Measurements from ENCODE around the gene EEFSEC.
A peak's percentile ranks its signal among the peaks of the same experiment; 100 is the strongest.

The EEFSEC gene, protein sequence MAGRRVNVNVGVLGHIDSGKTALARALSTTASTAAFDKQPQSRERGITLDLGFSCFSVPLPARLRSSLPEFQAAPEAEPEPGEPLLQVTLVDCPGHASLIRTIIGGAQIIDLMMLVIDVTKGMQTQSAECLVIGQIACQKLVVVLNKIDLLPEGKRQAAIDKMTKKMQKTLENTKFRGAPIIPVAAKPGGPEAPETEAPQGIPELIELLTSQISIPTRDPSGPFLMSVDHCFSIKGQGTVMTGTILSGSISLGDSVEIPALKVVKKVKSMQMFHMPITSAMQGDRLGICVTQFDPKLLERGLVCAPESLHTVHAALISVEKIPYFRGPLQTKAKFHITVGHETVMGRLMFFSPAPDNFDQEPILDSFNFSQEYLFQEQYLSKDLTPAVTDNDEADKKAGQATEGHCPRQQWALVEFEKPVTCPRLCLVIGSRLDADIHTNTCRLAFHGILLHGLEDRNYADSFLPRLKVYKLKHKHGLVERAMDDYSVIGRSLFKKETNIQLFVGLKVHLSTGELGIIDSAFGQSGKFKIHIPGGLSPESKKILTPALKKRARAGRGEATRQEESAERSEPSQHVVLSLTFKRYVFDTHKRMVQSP

GRCh38 chr3:128153156-128154041 is at the start of gene EEFSEC:
Gene EEFSEC, plus strand, starts transcription at chr3:128153481. Its CDS starts 27 bp downstream, at chr3:128153508.
- Histone ChIP-seq H3K4me1 (ENCODE audit: control insufficient read depth, low read depth, low read length) (peaks cover 3% of the 10 kb centered on the region), H3K9me3 (ENCODE audit: control insufficient read depth, low read depth, low read length) (no peaks in the 10 kb centered on the region), H3K4me3 (ENCODE audit: low read length) (peak within 1 kb of the TSS; percentile 78), H3K36me3 (ENCODE audit: control insufficient read depth, low read depth, low read length) (no peaks in the 10 kb centered on the region), H3K27ac (ENCODE audit: low read length) (no peak within 1 kb of the TSS), H3K9ac (ENCODE audit: low read length) (peak within 1 kb of the TSS; percentile 54), H3K27me3 (ENCODE audit: control insufficient read depth, insufficient read depth, low read length) (peaks cover 10% of the 10 kb centered on the region)

DNA sequence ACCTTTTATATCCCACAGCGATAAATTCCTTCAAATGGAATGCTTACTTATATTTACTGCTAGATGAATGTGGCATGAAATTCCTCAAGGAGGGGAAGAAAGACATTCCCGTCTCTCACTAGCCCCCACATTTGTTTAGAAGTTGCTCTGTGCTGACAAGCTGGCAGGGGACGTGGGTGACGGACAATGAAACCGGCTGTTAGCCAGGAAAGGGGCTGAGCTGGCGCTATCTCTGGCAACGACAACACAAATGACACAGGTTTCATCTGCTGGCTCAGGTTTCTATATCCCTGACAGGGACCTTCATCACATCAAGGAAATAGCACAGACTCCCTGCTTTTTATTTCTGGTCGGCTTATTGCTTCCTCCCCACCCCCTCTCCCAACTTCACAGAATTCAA is 45.4 kb upstream of the EEFSEC start:
- Histone ChIP-seq H3K9ac (ENCODE audit: low read length) (no peak overlapping the region), H3K4me3 (ENCODE audit: low read length) (no peak overlapping the region), H3K27me3 (ENCODE audit: control insufficient read depth, insufficient read depth, low read length) (no peaks in the 10 kb centered on the region), H3K4me1 (ENCODE audit: control insufficient read depth, low read depth, low read length) (no peaks in the 10 kb centered on the region), H3K9me3 (ENCODE audit: control insufficient read depth, low read depth, low read length) (no peaks in the 10 kb centered on the region), H3K27ac (ENCODE audit: low read length) (no peak overlapping the region), H3K36me3 (ENCODE audit: control insufficient read depth, low read depth, low read length) (peaks cover 51% of the 10 kb centered on the region)

DNA sequence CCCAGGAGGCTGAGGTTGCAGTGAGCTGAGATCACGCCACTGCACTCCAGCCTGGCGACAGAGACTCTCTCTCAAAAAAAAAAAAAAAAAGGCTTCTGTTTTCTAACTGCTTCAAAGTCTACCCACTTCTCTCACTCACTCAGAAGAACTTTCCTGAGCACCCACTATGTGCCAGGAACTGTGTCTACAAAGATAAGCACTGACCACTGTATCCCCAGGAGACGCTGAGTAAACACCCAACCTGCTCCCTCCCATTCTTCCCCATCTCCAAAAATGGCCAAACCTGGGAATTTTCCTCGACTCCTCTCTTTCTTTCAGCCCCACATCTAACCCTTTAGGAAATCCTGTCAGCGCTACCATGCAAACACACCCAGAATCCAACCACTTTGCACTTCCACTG is 42.1 kb upstream of the EEFSEC start:
- H3K9ac ChIP-seq (ENCODE audit: low read length), result no peak overlapping the region
- no peak overlapping the region for H3K4me3 ChIP-seq (ENCODE audit: low read length)
- no peaks in the 10 kb centered on the region for H3K9me3 ChIP-seq (ENCODE audit: control insufficient read depth, low read depth, low read length)
- peaks cover 56% of the 10 kb centered on the region for H3K36me3 ChIP-seq (ENCODE audit: control insufficient read depth, low read depth, low read length)
- H3K27ac ChIP-seq (ENCODE audit: low read length), result no peak overlapping the region
- H3K4me1 ChIP-seq (ENCODE audit: control insufficient read depth, low read depth, low read length), result no peaks in the 10 kb centered on the region
- H3K27me3 ChIP-seq (ENCODE audit: control insufficient read depth, insufficient read depth, low read length), result no peaks in the 10 kb centered on the region

GRCh38 chr3:128112357-128112968 is 40.8 kb upstream of the EEFSEC start:
- Histone ChIP-seq H3K27ac (ENCODE audit: low read length) (no peak overlapping the region), H3K9me3 (ENCODE audit: control insufficient read depth, low read depth, low read length) (no peaks in the 10 kb centered on the region), H3K27me3 (ENCODE audit: control insufficient read depth, insufficient read depth, low read length) (no peaks in the 10 kb centered on the region), H3K4me1 (ENCODE audit: control insufficient read depth, low read depth, low read length) (no peaks in the 10 kb centered on the region), H3K4me3 (ENCODE audit: low read length) (no peak overlapping the region), H3K36me3 (ENCODE audit: control insufficient read depth, low read depth, low read length) (peaks cover 62% of the 10 kb centered on the region), H3K9ac (ENCODE audit: low read length) (no peak overlapping the region)

DNA sequence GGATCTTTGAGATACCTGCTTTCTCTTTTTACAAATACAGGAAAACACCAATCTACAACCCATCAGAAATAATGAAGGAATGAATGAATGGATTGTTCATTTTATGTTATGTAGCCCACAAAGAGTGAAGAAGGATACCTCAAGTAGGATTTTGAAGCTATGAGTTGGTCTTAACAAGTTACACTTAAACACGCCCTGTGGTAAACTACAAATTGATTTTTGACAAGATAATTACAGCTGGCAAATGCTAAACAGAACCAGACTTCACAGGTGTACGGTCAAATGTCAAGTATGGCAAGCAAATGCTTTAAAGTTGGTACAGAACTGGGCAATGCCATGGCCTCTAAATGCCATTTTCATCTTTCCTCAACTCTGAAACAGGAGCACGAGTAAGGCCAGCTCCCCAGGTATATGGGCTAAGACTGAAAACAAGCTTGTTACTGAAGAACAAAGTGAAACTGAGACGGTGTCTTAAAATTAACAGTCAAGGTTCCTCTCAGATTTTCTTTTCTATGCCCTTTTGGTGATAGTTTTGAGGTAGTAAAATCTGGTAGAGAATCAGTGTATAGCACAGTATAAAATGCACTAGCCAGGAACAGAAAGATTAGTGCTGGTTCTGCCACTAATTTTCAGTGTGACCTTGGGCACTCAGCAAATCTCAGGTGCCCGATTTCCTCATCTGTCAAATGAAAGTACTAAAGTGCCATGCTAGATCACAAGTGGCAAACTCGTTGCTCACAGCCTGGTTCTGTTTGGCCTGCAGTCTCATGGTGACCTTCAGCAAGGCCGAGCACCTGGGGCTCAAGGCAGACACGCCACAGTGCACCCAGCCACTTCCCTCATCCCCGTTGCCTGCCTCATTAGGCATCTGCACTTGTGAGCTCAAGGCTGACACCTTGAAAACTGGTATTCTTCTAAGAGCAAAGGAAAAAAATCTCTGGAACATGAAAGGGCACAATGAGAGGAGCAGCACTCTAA is 39.2 kb upstream of the EEFSEC start:
- Histone ChIP-seq H3K4me3 (ENCODE audit: low read length) (no peak overlapping the region), H3K27me3 (ENCODE audit: control insufficient read depth, insufficient read depth, low read length) (no peaks in the 10 kb centered on the region), H3K9ac (ENCODE audit: low read length) (no peak overlapping the region), H3K4me1 (ENCODE audit: control insufficient read depth, low read depth, low read length) (no peaks in the 10 kb centered on the region), H3K36me3 (ENCODE audit: control insufficient read depth, low read depth, low read length) (peaks cover 66% of the 10 kb centered on the region), H3K27ac (ENCODE audit: low read length) (no peak overlapping the region), H3K9me3 (ENCODE audit: control insufficient read depth, low read depth, low read length) (no peaks in the 10 kb centered on the region)

GRCh38 chr3:128122013-128122412 is 31.3 kb upstream of the EEFSEC start:
- Histone ChIP-seq H3K27ac (ENCODE audit: low read length) (no peak overlapping the region), H3K4me1 (ENCODE audit: control insufficient read depth, low read depth, low read length) (peaks cover 4% of the 10 kb centered on the region), H3K9me3 (ENCODE audit: control insufficient read depth, low read depth, low read length) (no peaks in the 10 kb centered on the region), H3K36me3 (ENCODE audit: control insufficient read depth, low read depth, low read length) (peaks cover 21% of the 10 kb centered on the region), H3K9ac (ENCODE audit: low read length) (peak overlapping the region; percentile 98), H3K27me3 (ENCODE audit: control insufficient read depth, insufficient read depth, low read length) (no peaks in the 10 kb centered on the region), H3K4me3 (ENCODE audit: low read length) (no peak overlapping the region)

DNA sequence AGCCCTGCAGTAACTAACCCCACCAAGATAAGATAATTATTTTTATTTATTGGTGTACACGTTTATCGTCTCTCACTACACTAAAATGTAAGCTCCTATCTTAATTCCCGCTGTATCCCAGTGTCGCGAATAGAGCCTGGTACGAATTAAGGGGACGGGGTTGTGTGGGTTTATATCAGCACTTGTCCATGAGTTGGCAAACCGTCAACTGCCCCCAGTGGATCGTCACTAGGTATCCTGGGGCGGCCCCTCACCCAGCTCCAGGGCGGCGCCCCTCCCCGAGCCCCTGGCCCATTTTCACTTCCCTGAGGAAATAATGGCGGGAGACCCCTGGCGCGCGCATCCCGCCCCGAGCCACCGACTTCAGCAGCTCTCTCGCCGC is 30.1 kb upstream of the EEFSEC start:
- peak overlapping the region; percentile 98 for H3K9ac ChIP-seq (ENCODE audit: low read length)
- H3K36me3 ChIP-seq (ENCODE audit: control insufficient read depth, low read depth, low read length), result peaks cover 10% of the 10 kb centered on the region
- peak overlapping the region; percentile 96 for H3K27ac ChIP-seq (ENCODE audit: low read length)
- H3K27me3 ChIP-seq (ENCODE audit: control insufficient read depth, insufficient read depth, low read length), result no peaks in the 10 kb centered on the region
- peaks cover 4% of the 10 kb centered on the region for H3K4me1 ChIP-seq (ENCODE audit: control insufficient read depth, low read depth, low read length)
- no peaks in the 10 kb centered on the region for H3K9me3 ChIP-seq (ENCODE audit: control insufficient read depth, low read depth, low read length)
- H3K4me3 ChIP-seq (ENCODE audit: low read length), result peak overlapping the region; percentile 95

DNA sequence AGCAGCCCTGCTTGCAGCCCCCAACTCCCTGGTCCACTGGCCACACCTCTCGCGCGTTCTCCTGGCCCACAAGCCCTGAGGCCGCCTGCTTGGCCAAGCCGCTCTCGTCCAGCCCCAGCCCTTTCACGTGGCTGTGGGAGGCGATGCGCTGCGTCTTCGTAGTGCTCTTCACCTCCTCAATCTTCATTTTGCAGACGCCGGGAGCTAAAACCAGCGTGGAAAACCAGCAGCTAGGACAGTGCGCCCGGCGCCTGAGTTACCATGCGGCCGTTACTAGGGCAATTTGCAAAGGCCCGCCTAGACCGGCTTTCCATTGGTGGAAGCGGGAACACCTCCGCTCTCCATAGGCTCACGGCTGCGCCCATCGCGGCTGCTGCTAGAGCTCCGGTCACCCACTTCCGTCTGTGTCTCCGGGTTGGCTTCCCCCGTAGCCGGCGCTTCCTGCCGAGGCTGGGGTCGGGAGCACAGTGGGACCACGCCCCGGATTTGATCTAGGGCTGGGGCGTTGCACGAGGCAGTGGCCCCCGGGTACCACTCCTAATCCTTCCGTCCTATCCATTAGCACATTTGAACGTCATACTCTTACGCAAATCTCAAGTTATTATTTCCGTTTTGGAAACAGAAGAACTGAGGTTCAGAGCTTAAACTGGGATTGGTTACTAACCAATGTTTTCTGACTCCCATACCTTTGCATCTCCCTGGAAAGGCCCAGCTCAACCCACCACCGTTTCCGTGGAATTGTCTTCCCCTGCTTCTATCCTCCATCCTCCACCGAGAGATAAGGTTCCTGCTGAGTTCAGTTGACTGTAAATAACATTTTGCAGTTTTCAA is 29.5 kb upstream of the EEFSEC start, which contains the start of gene RUVBL1:
Gene RUVBL1, minus strand, starts transcription at position 275 of the 831 bp plus-strand sequence. Its CDS starts 88 bp downstream, at position 187.
- Histone ChIP-seq H3K9ac (ENCODE audit: low read length) (peak within 1 kb of the TSS; percentile 98), H3K9me3 (ENCODE audit: control insufficient read depth, low read depth, low read length) (no peaks in the 10 kb centered on the region), H3K4me1 (ENCODE audit: control insufficient read depth, low read depth, low read length) (peaks cover 4% of the 10 kb centered on the region), H3K36me3 (ENCODE audit: control insufficient read depth, low read depth, low read length) (peaks cover 6% of the 10 kb centered on the region), H3K4me3 (ENCODE audit: low read length) (peak within 1 kb of the TSS; percentile 95), H3K27me3 (ENCODE audit: control insufficient read depth, insufficient read depth, low read length) (no peaks in the 10 kb centered on the region), H3K27ac (ENCODE audit: low read length) (peak within 1 kb of the TSS; percentile 96)

GRCh38 chr3:128127236-128127635 is 26.0 kb upstream of the EEFSEC start:
- Histone ChIP-seq H3K9ac (ENCODE audit: low read length) (no peak overlapping the region), H3K9me3 (ENCODE audit: control insufficient read depth, low read depth, low read length) (no peaks in the 10 kb centered on the region), H3K36me3 (ENCODE audit: control insufficient read depth, low read depth, low read length) (no peaks in the 10 kb centered on the region), H3K4me1 (ENCODE audit: control insufficient read depth, low read depth, low read length) (peaks cover 4% of the 10 kb centered on the region), H3K4me3 (ENCODE audit: low read length) (no peak overlapping the region), H3K27ac (ENCODE audit: low read length) (no peak overlapping the region), H3K27me3 (ENCODE audit: control insufficient read depth, insufficient read depth, low read length) (no peaks in the 10 kb centered on the region)

DNA sequence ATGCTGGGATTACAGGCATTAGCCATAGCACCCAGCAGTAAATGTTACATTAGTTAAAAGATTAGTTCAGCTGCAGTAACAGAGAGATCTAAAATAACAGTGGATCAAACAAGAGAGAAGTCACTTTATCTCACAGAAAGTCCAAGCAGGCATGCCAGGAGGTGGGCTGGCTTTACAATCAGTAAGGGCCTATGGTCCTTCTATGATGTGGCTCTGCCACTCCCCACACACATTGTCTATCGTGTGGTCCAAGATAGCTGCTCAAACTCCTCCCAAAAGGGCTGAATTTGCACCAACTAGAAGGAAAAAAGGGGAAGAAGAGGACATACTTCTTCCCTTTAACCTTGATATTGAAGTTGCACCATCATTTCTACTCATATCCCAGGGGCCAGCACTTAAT is 25.0 kb upstream of the EEFSEC start:
- Histone ChIP-seq H3K36me3 (ENCODE audit: control insufficient read depth, low read depth, low read length) (no peaks in the 10 kb centered on the region), H3K9me3 (ENCODE audit: control insufficient read depth, low read depth, low read length) (no peaks in the 10 kb centered on the region), H3K4me3 (ENCODE audit: low read length) (no peak overlapping the region), H3K4me1 (ENCODE audit: control insufficient read depth, low read depth, low read length) (no peaks in the 10 kb centered on the region), H3K27ac (ENCODE audit: low read length) (no peak overlapping the region), H3K27me3 (ENCODE audit: control insufficient read depth, insufficient read depth, low read length) (no peaks in the 10 kb centered on the region), H3K9ac (ENCODE audit: low read length) (no peak overlapping the region)

Measured in iPS-18a (cell line).